ENCODE results near the gene ARMC9. TPM values are rescaled to one million over a fixed set of nuclear protein-coding genes. Genes with fewer than 3 reads are reported as not detected.

The ARMC9 gene
- total RNA-seq, 1 experiment from 2014 or later: 23.4 TPM

DNA sequence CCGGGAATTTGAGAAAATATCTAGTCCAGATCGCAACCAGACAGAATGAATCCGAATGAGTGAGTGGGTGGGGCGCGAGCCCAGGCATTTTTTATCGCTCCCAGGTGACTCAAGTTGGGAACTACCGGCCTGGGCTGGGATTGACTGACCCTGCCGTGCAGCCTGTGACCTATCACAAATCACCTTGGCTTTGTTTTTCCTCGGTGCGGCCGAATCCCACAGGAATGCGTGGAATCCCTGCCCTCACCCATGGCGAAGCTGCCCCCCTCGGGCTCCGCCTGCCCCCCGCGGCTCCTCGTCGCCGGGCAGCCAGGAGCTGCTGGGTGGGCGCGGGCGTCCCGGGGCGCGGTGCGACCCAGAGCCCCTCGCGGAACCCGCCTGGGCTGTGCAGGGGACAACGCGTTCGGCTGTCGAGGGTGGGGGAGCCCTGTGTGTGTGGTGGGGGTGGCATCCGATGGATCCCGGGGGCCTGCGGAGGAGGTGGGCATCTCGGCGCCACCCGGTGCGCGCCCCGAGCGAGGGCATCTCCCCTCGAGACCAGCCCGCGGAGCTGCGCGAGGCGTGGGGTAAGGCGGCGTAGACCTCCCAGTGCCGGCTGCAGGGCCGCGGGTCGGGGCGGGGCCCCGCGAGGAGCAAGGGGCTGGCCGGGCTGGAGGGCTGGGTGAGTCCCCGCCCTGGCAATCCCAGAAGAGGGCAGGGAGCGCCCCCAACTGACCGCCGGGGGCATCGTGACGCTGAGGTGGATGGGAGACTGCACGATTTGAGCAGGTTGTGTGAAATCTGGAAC, 213.6 kb downstream of the ARMC9 start:
- intact Hi-C loops (cut with micrococcal nuclease): loop anchor here (1.0 kb wide), 3 partner anchors 115 to 308 kb away; no protein-coding TSS in a partner anchor
- Histone ChIP-seq H3K9ac (ENCODE audit: low read length) (peak overlapping the region; percentile 82), H4K20me1 (ENCODE audit: low read length) (no peaks in the 10 kb centered on the region), H3K27ac (ENCODE audit: low read length) (peak overlapping the region; percentile 77), H3K79me2 (ENCODE audit: low read length) (no peaks in the 10 kb centered on the region), H3K9me3 (ENCODE audit: low read length) (no peaks in the 10 kb centered on the region), H3K36me3 (ENCODE audit: low read depth, low read length) (no peaks in the 10 kb centered on the region), H3K9me2 (replicated peaks; ENCODE audit: low read length) (no peaks in the 10 kb centered on the region), H2AFZ (ENCODE audit: low read length) (peak overlapping the region; percentile 96), H3K4me3 (ENCODE audit: low read length) (peak overlapping the region; percentile 85), H3F3A (ENCODE audit: low read length, unreplicated experiment) (no peaks in the 10 kb centered on the region), H3K4me1 (ENCODE audit: insufficient read depth, low read length) (peaks cover 14% of the 10 kb centered on the region), H3K4me2 (ENCODE audit: low read length) (peak overlapping the region; percentile 90), H3K27me3 (ENCODE audit: low read length) (no peaks in the 10 kb centered on the region)
- DNase-seq: peak; percentile 91
- no TSS peak for BruUV-seq (replicated peaks)
- peak; percentile 97 for ATAC-seq
- TF ChIP-seq EZH2phosphoT487 (IDR thresholded peaks at IDR 0.05; ENCODE audit: borderline replicate concordance, low read length) (no peak), CTCF (conservative IDR thresholded peaks at IDR 0.05; ENCODE audit: low read depth, low read length) (peak; percentile 93), EZH2 (IDR thresholded peaks at IDR 0.05; ENCODE audit: low read length, unreplicated experiment) (no peak)
- ChIA-PET POLR2A (ENCODE audit: unreplicated experiment) (no interaction called here), CTCF (interaction anchor here (0.6 to 1.6 kb wide), 7 partner anchors 11 to 278 kb away, joined by 3 to 15 read pairs (median 5); no protein-coding TSS in a partner anchor)

DNA sequence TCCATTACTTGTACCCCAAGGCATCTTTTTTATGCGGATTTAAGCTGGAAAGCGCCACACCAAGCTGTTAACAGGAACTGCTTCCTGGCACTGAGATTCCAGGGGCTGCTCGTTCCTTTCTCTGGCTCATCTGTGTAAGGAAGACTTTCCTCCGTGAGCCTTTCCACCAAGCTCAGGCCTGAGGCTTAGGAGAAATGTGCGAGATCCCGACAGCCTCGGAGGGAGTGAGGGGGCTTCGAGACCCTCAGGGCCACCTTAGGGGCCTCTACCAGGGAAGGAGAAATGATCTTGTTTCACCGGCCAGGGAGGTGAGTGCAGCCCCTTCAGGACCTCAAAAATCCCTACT, 214.2 kb downstream of the ARMC9 start:
- no peaks in the 10 kb centered on the region for H3K79me2 ChIP-seq (ENCODE audit: low read length)
- no peaks in the 10 kb centered on the region for H3K9me3 ChIP-seq (ENCODE audit: low read length)
- H4K20me1 ChIP-seq (ENCODE audit: low read length): no peaks in the 10 kb centered on the region
- H3K36me3 ChIP-seq (ENCODE audit: low read depth, low read length): no peaks in the 10 kb centered on the region
- TF ChIP-seq CTCF (conservative IDR thresholded peaks at IDR 0.05; ENCODE audit: low read depth, low read length): peak; percentile 1; the same call in 1 of the 2 replicates
- TF ChIP-seq EZH2 (IDR thresholded peaks at IDR 0.05; ENCODE audit: low read length, unreplicated experiment): no peak
- TF ChIP-seq EZH2phosphoT487 (IDR thresholded peaks at IDR 0.05; ENCODE audit: borderline replicate concordance, low read length): no peak
- H2AFZ ChIP-seq (ENCODE audit: low read length): peak overlapping the region; percentile 96
- peak overlapping the region; percentile 85 for H3K4me3 ChIP-seq (ENCODE audit: low read length)
- H3F3A ChIP-seq (ENCODE audit: low read length, unreplicated experiment): no peaks in the 10 kb centered on the region
- ATAC-seq (peak; percentile 1), DNase-seq (no peak)
- CTCF ChIA-PET: interaction anchor here (0.6 to 1.6 kb wide), 4 partner anchors 30 to 174 kb away, joined by 4 to 15 read pairs (median 6); no protein-coding TSS in a partner anchor
- POLR2A ChIA-PET (ENCODE audit: unreplicated experiment): no interaction called here
- no peaks in the 10 kb centered on the region for H3K9me2 ChIP-seq (replicated peaks; ENCODE audit: low read length)
- peak overlapping the region; percentile 82 for H3K9ac ChIP-seq (ENCODE audit: low read length)
- no peaks in the 10 kb centered on the region for H3K27me3 ChIP-seq (ENCODE audit: low read length)
- peaks cover 13% of the 10 kb centered on the region for H3K4me1 ChIP-seq (ENCODE audit: insufficient read depth, low read length)
- peak overlapping the region; percentile 90 for H3K4me2 ChIP-seq (ENCODE audit: low read length)
- TSS peak; percentile 63 for BruUV-seq (replicated peaks)
- intact Hi-C loops (cut with micrococcal nuclease): loop anchor here (1.0 kb wide), 3 partner anchors 115 to 308 kb away; no protein-coding TSS in a partner anchor
- no peak overlapping the region for H3K27ac ChIP-seq (ENCODE audit: low read length)

DNA sequence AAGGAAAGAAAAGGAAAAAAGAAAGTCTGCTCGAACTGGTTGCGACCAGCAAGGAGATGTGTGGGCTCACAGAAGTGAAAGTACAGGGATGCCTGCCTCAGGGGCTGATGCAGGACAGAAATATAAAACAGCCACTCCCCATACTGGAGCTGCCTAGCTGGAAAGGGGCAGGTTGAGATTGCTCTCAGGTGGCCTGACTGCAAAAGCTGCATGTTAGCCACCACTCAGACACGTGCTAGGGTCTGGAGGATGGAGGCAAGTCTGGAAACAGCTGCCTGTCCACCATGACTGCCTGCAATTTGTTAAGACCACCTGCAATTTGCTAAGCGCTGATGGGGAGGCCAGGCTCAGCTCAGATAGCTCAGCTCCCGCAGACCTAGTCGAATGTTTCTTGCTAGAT, 215.0 kb downstream of the ARMC9 start:
- Histone ChIP-seq H3K4me3 (ENCODE audit: low read length) (no peak overlapping the region), H3F3A (ENCODE audit: low read length, unreplicated experiment) (no peaks in the 10 kb centered on the region), H3K4me1 (ENCODE audit: insufficient read depth, low read length) (peaks cover 13% of the 10 kb centered on the region), H3K27me3 (ENCODE audit: low read length) (no peaks in the 10 kb centered on the region), H3K27ac (ENCODE audit: low read length) (no peak overlapping the region), H3K9me3 (ENCODE audit: low read length) (no peaks in the 10 kb centered on the region), H2AFZ (ENCODE audit: low read length) (no peak overlapping the region), H3K79me2 (ENCODE audit: low read length) (no peaks in the 10 kb centered on the region), H3K4me2 (ENCODE audit: low read length) (no peak overlapping the region), H3K9me2 (replicated peaks; ENCODE audit: low read length) (no peaks in the 10 kb centered on the region), H3K36me3 (ENCODE audit: low read depth, low read length) (no peaks in the 10 kb centered on the region), H3K9ac (ENCODE audit: low read length) (no peak overlapping the region), H4K20me1 (ENCODE audit: low read length) (no peaks in the 10 kb centered on the region)
- POLR2A ChIA-PET (ENCODE audit: unreplicated experiment): no interaction called here
- DNase-seq: no peak
- intact Hi-C loops (cut with micrococcal nuclease): no loop called here
- CTCF ChIA-PET: no interaction called here
- TF ChIP-seq CTCF (conservative IDR thresholded peaks at IDR 0.05; ENCODE audit: low read depth, low read length) (no peak), EZH2 (IDR thresholded peaks at IDR 0.05; ENCODE audit: low read length, unreplicated experiment) (no peak), EZH2phosphoT487 (IDR thresholded peaks at IDR 0.05; ENCODE audit: borderline replicate concordance, low read length) (no peak)
- BruUV-seq (replicated peaks): no TSS peak
- no peak for ATAC-seq

Measured in PC-3 (cell line).